ENCODE results near the gene ZCCHC8.

Gene ZCCHC8

GRCh38 chr12:122519418-122519817 lies 18.7 kb upstream of the ZCCHC8 start:
- Histone ChIP-seq H3K36me3 (ENCODE audit: low read depth) (peaks cover 100% of the 10 kb centered on the region), H3K27me3 (ENCODE audit: insufficient read depth, poor library complexity, severe bottlenecking) (no peaks in the 10 kb centered on the region), H3K4me1 (ENCODE audit: insufficient read depth, poor library complexity, severe bottlenecking) (peaks cover 19% of the 10 kb centered on the region), H3K4me3 (ENCODE audit: severe bottlenecking) (no peak overlapping the region), H3K27ac (ENCODE audit: poor library complexity, severe bottlenecking) (no peak overlapping the region), H3K9me3 (ENCODE audit: severe bottlenecking) (no peaks in the 10 kb centered on the region)
- DNase-seq (ENCODE audit: low spot score) (no peak), ATAC-seq (ENCODE audit: low read depth) (no peak)
- no peak for TF ChIP-seq CTCF (IDR thresholded peaks at IDR 0.05; ENCODE audit: poor library complexity, severe bottlenecking)

- ATAC-seq (ENCODE audit: low read depth) (no peak), DNase-seq (ENCODE audit: low spot score) (no peak)
- Histone ChIP-seq H3K4me1 (ENCODE audit: insufficient read depth, poor library complexity, severe bottlenecking) (peaks cover 14% of the 10 kb centered on the region), H3K27me3 (ENCODE audit: insufficient read depth, poor library complexity, severe bottlenecking) (no peaks in the 10 kb centered on the region), H3K9me3 (ENCODE audit: severe bottlenecking) (no peaks in the 10 kb centered on the region), H3K4me3 (ENCODE audit: severe bottlenecking) (no peak overlapping the region), H3K27ac (ENCODE audit: poor library complexity, severe bottlenecking) (no peak overlapping the region), H3K36me3 (ENCODE audit: low read depth) (peaks cover 100% of the 10 kb centered on the region)
- TF ChIP-seq CTCF (IDR thresholded peaks at IDR 0.05; ENCODE audit: poor library complexity, severe bottlenecking), result no peak
These were observed 18.2 kb upstream of the ZCCHC8 start for GRCh38 chr12:122518908-122519307.

GRCh38 chr12:122517877-122518276 lies 17.1 kb upstream of the ZCCHC8 start:
- H3K4me1 ChIP-seq (ENCODE audit: insufficient read depth, poor library complexity, severe bottlenecking), result peaks cover 6% of the 10 kb centered on the region
- H3K9me3 ChIP-seq (ENCODE audit: severe bottlenecking), result no peaks in the 10 kb centered on the region
- H3K36me3 ChIP-seq (ENCODE audit: low read depth), result peaks cover 100% of the 10 kb centered on the region
- no peak for DNase-seq (ENCODE audit: low spot score)
- ATAC-seq (ENCODE audit: low read depth), result peak; percentile 46; the same call in 2 of the 3 replicates
- no peak overlapping the region for H3K4me3 ChIP-seq (ENCODE audit: severe bottlenecking)
- no peak for TF ChIP-seq CTCF (IDR thresholded peaks at IDR 0.05; ENCODE audit: poor library complexity, severe bottlenecking)
- H3K27ac ChIP-seq (ENCODE audit: poor library complexity, severe bottlenecking), result no peak overlapping the region
- no peaks in the 10 kb centered on the region for H3K27me3 ChIP-seq (ENCODE audit: insufficient read depth, poor library complexity, severe bottlenecking)

- H3K27me3 ChIP-seq (ENCODE audit: insufficient read depth, poor library complexity, severe bottlenecking), result no peaks in the 10 kb centered on the region
- H3K9me3 ChIP-seq (ENCODE audit: severe bottlenecking), result no peaks in the 10 kb centered on the region
- H3K36me3 ChIP-seq (ENCODE audit: low read depth), result peaks cover 100% of the 10 kb centered on the region
- no peak for DNase-seq (ENCODE audit: low spot score)
- H3K27ac ChIP-seq (ENCODE audit: poor library complexity, severe bottlenecking), result no peak overlapping the region
- H3K4me1 ChIP-seq (ENCODE audit: insufficient read depth, poor library complexity, severe bottlenecking), result peaks cover 3% of the 10 kb centered on the region
- ATAC-seq (ENCODE audit: low read depth), result no peak; the same call in 2 of the 3 replicates
- TF ChIP-seq CTCF (IDR thresholded peaks at IDR 0.05; ENCODE audit: poor library complexity, severe bottlenecking), result no peak
- H3K4me3 ChIP-seq (ENCODE audit: severe bottlenecking), result no peak overlapping the region
These were observed 16.0 kb upstream of the ZCCHC8 start for GRCh38 chr12:122516544-122517361.

- Histone ChIP-seq H3K27me3 (ENCODE audit: insufficient read depth, poor library complexity, severe bottlenecking) (no peaks in the 10 kb centered on the region), H3K36me3 (ENCODE audit: low read depth) (peaks cover 100% of the 10 kb centered on the region), H3K27ac (ENCODE audit: poor library complexity, severe bottlenecking) (no peak overlapping the region), H3K4me1 (ENCODE audit: insufficient read depth, poor library complexity, severe bottlenecking) (peaks cover 3% of the 10 kb centered on the region), H3K9me3 (ENCODE audit: severe bottlenecking) (no peaks in the 10 kb centered on the region), H3K4me3 (ENCODE audit: severe bottlenecking) (no peak overlapping the region)
- ATAC-seq (ENCODE audit: low read depth), result no peak
- no peak for DNase-seq (ENCODE audit: low spot score)
- no peak for TF ChIP-seq CTCF (IDR thresholded peaks at IDR 0.05; ENCODE audit: poor library complexity, severe bottlenecking)
These were observed 14.5 kb upstream of the ZCCHC8 start for GRCh38 chr12:122515275-122515674.
